ENCODE data around the gene COL4A3. TPM values are rescaled to one million over a fixed set of nuclear protein-coding genes. Genes with fewer than 3 reads are reported as not detected.

Gene COL4A3
- total RNA-seq, 1 experiment from 2014 or later, result 17.6 TPM

DNA sequence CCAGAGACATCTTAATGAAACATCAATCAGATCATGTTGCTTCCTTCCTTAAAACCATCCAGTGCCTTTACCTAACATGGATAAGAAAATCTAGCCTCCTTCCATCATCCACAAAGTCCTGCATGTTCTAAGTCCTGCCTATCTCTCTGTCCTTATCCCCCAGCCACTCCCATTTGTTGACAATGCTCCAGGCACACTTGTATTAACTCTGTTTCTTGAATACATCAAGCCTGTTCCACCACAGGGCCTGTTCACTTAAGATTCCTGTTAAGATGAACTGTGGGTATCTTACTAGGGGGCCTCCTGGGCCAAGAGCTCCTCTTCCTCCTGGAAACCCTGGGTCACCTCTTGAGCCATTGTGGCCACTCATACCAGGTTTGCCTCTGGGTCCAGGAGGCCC lies 46.1 kb upstream of the COL4A3 start:
- Mint-ChIP-seq H3K27ac (ENCODE audit: unreplicated experiment) (no peak overlapping the region), H3K36me3 (ENCODE audit: insufficient read depth, unreplicated experiment) (no peaks in the 10 kb centered on the region), H3K4me1 (ENCODE audit: low read depth, unreplicated experiment) (no peaks in the 10 kb centered on the region), H3K9me3 (ENCODE audit: low read depth, unreplicated experiment) (no peaks in the 10 kb centered on the region), H3K4me3 (ENCODE audit: low read depth, unreplicated experiment) (no peak overlapping the region), H3K27me3 (ENCODE audit: unreplicated experiment) (no peaks in the 10 kb centered on the region)
- DNase-seq, result no peak
- intact Hi-C loops (cut with micrococcal nuclease; ENCODE audit: unreplicated experiment), result no loop called here
- CTCF ChIA-PET, result no interaction called here
- TF ChIP-seq, protein P1, sequence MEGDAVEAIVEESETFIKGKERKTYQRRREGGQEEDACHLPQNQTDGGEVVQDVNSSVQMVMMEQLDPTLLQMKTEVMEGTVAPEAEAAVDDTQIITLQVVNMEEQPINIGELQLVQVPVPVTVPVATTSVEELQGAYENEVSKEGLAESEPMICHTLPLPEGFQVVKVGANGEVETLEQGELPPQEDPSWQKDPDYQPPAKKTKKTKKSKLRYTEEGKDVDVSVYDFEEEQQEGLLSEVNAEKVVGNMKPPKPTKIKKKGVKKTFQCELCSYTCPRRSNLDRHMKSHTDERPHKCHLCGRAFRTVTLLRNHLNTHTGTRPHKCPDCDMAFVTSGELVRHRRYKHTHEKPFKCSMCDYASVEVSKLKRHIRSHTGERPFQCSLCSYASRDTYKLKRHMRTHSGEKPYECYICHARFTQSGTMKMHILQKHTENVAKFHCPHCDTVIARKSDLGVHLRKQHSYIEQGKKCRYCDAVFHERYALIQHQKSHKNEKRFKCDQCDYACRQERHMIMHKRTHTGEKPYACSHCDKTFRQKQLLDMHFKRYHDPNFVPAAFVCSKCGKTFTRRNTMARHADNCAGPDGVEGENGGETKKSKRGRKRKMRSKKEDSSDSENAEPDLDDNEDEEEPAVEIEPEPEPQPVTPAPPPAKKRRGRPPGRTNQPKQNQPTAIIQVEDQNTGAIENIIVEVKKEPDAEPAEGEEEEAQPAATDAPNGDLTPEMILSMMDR (IDR thresholded peaks at IDR 0.05; ENCODE audit: unreplicated experiment), result no peak
- BruUV-seq (replicated peaks), result no TSS peak

DNA sequence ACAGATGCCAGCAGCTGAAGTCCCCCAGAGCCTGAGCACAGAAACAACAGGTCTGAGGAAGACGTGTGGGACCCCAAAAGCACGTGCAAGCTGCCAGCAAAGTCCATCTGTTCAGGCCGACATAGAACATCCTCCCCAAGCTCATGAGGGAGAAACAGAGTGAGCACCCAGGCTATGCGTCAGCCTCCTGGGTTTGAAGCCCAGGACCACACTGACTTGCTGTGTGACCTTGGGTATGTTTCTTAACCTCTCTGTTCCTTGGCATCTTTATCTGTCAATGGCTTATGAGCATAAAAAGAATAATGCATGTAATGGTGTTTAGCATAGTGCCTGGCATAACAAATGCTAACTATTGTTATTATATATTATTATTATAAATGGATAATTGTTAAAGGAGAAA lies 40.7 kb upstream of the COL4A3 start:
- TF ChIP-seq, protein P1 (IDR thresholded peaks at IDR 0.05; ENCODE audit: unreplicated experiment), result no peak
- DNase-seq, result no peak
- no peaks in the 10 kb centered on the region for H3K9me3 Mint-ChIP-seq (ENCODE audit: low read depth, unreplicated experiment)
- intact Hi-C loops (cut with micrococcal nuclease; ENCODE audit: unreplicated experiment), result no loop called here
- no peaks in the 10 kb centered on the region for H3K36me3 Mint-ChIP-seq (ENCODE audit: insufficient read depth, unreplicated experiment)
- no TSS peak for BruUV-seq (replicated peaks)
- H3K27me3 Mint-ChIP-seq (ENCODE audit: unreplicated experiment), result no peaks in the 10 kb centered on the region
- H3K4me1 Mint-ChIP-seq (ENCODE audit: low read depth, unreplicated experiment), result no peaks in the 10 kb centered on the region
- no peak overlapping the region for H3K4me3 Mint-ChIP-seq (ENCODE audit: low read depth, unreplicated experiment)
- no peak overlapping the region for H3K27ac Mint-ChIP-seq (ENCODE audit: unreplicated experiment)
- CTCF ChIA-PET, result no interaction called here

DNA sequence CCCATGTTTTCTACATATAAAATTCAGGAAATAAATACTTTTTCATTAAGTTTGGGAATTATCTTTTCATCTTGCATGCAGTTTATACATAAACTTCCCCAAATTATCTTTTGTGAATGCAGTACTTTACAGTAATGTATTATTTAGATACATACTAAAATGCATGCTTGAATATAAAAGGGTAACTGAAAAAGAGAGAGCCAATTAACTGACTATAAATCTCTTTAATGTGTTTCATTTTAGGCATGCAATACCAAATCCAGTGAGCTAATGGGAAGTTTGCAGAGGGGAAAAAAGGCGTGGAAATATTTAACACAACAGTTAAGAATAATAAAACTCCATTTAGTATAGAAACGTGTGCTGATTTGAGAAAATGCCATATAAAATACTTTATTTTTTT lies 39.6 kb upstream of the COL4A3 start:
- Mint-ChIP-seq H3K36me3 (ENCODE audit: insufficient read depth, unreplicated experiment) (no peaks in the 10 kb centered on the region), H3K27me3 (ENCODE audit: unreplicated experiment) (no peaks in the 10 kb centered on the region), H3K4me1 (ENCODE audit: low read depth, unreplicated experiment) (no peaks in the 10 kb centered on the region), H3K4me3 (ENCODE audit: low read depth, unreplicated experiment) (no peak overlapping the region), H3K9me3 (ENCODE audit: low read depth, unreplicated experiment) (no peaks in the 10 kb centered on the region), H3K27ac (ENCODE audit: unreplicated experiment) (no peak overlapping the region)
- BruUV-seq (replicated peaks), result no TSS peak
- TF ChIP-seq, protein P1 (IDR thresholded peaks at IDR 0.05; ENCODE audit: unreplicated experiment), result no peak
- DNase-seq, result no peak
- intact Hi-C loops (cut with micrococcal nuclease; ENCODE audit: unreplicated experiment), result no loop called here
- CTCF ChIA-PET, result no interaction called here

DNA sequence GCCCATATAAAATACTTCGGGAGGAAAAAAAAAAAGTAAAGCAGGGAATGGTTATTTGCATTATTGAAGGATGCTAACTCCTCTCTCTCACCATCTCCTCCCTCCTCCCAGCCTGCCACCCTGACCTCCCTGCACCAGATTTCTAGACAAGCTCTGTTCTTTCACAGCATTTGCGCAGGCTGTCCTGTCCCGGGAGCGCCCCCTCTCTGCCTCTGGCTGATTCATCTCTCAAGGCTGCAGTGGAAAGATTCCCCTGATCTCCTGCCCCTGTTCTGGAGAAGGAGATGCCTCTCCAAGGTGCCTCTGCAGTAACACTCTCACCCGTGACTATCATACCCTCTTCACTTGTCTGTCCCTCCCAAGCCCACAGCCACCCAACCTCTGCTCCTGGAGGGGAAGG lies 38.9 kb upstream of the COL4A3 start:
- no peaks in the 10 kb centered on the region for H3K27me3 Mint-ChIP-seq (ENCODE audit: unreplicated experiment)
- H3K9me3 Mint-ChIP-seq (ENCODE audit: low read depth, unreplicated experiment), result no peaks in the 10 kb centered on the region
- DNase-seq, result no peak
- TF ChIP-seq, protein P1 (IDR thresholded peaks at IDR 0.05; ENCODE audit: unreplicated experiment), result no peak
- H3K4me3 Mint-ChIP-seq (ENCODE audit: low read depth, unreplicated experiment), result no peak overlapping the region
- BruUV-seq (replicated peaks), result no TSS peak
- no peak overlapping the region for H3K27ac Mint-ChIP-seq (ENCODE audit: unreplicated experiment)
- intact Hi-C loops (cut with micrococcal nuclease; ENCODE audit: unreplicated experiment), result no loop called here
- no peaks in the 10 kb centered on the region for H3K36me3 Mint-ChIP-seq (ENCODE audit: insufficient read depth, unreplicated experiment)
- no peaks in the 10 kb centered on the region for H3K4me1 Mint-ChIP-seq (ENCODE audit: low read depth, unreplicated experiment)
- CTCF ChIA-PET, result no interaction called here
